GM12891 (cell line): ENCODE measurements around the gene ABTB2.

Experiments used
- POLR2A ChIP-seq: IDR thresholded peaks from 2 replicates; pipeline ENCODE4 v1.6.1; 2011; ENCODE audit warnings: low read depth, low read length, control low read depth
- POLR2AphosphoS5 ChIP-seq: IDR thresholded peaks from 2 replicates; pipeline ENCODE4 v1.6.1; 2011; ENCODE audit warnings: low read depth, low read length, control low read depth

- TF ChIP-seq POLR2A (no peak), POLR2AphosphoS5 (no peak)
Observed at GRCh38 chr11:34139346-34139745, 218.5 kb downstream of the ABTB2 start.
